NCI-H226 (cell line): ENCODE measurements around the gene FARP2.

ENCODE experiments used
- DNase-seq: peaks from one replicate; pipeline ENCODE4 v3.0.0-alpha.2; 2015

Gene FARP2

GRCh38 chr2:241461693-241462677, 105.9 kb downstream of the FARP2 start:
- no peak for DNase-seq

GRCh38 chr2:241463276-241464135, 107.4 kb downstream of the FARP2 start:
- no peak for DNase-seq

- DNase-seq: no peak
Measured at GRCh38 chr2:241465543-241465942, 109.5 kb downstream of the FARP2 start.

GRCh38 chr2:241466230-241466629, 110.1 kb downstream of the FARP2 start:
- DNase-seq: no peak

GRCh38 chr2:241467777-241468475, 111.8 kb downstream of the FARP2 start:
- DNase-seq: no peak

GRCh38 chr2:241468476-241468781, 112.3 kb downstream of the FARP2 start:
- no peak for DNase-seq

- no peak for DNase-seq
Measured at GRCh38 chr2:241469746-241470145, 113.7 kb downstream of the FARP2 start.

- DNase-seq: no peak
Measured at GRCh38 chr2:241473399-241473798, 117.3 kb downstream of the FARP2 start.

GRCh38 chr2:241475267-241475666, 119.2 kb downstream of the FARP2 start:
- DNase-seq: no peak

- no peak for DNase-seq
Measured at GRCh38 chr2:241478166-241478565, 122.1 kb downstream of the FARP2 start.

- DNase-seq: no peak
Measured at GRCh38 chr2:241479026-241479898, 123.2 kb downstream of the FARP2 start.

- DNase-seq: no peak
Measured at GRCh38 chr2:241481687-241482086, 125.6 kb downstream of the FARP2 start.

GRCh38 chr2:241482126-241482955, 126.3 kb downstream of the FARP2 start:
- DNase-seq: no peak

GRCh38 chr2:241483305-241483704, 127.2 kb downstream of the FARP2 start:
- DNase-seq: no peak

- DNase-seq: no peak
Measured at GRCh38 chr2:241485172-241485911, 129.3 kb downstream of the FARP2 start.

- no peak for DNase-seq
Measured at GRCh38 chr2:241489088-241489487, 133.0 kb downstream of the FARP2 start.

GRCh38 chr2:241489733-241490680, 133.9 kb downstream of the FARP2 start:
- DNase-seq: no peak

GRCh38 chr2:241490825-241491506, 134.9 kb downstream of the FARP2 start:
- DNase-seq: no peak
